ENCODE measurements around the gene PELI1. TPM values are rescaled to one million over a fixed set of nuclear protein-coding genes. Genes with fewer than 3 reads are reported as not detected.

Gene PELI1
- polyA plus RNA-seq, 1 donor from 2014 or later = 34.9 TPM

- no peak for TF ChIP-seq MXI1 (conservative IDR thresholded peaks at IDR 0.05; ENCODE audit: poor library complexity, severe bottlenecking)
- TF ChIP-seq RAD21 (conservative IDR thresholded peaks at IDR 0.05) = no peak
- TF ChIP-seq TAF1 (IDR thresholded peaks at IDR 0.05; ENCODE audit: low read depth) = no peak
- TF ChIP-seq SMC3 (conservative IDR thresholded peaks at IDR 0.05; ENCODE audit: poor library complexity) = no peak
- no peak for TF ChIP-seq POLR2AphosphoS5 (IDR thresholded peaks at IDR 0.05)
- TF ChIP-seq REST (IDR thresholded peaks at IDR 0.05; ENCODE audit: borderline replicate concordance) = no peak
- TF ChIP-seq EP300 (conservative IDR thresholded peaks at IDR 0.05; ENCODE audit: poor library complexity, severe bottlenecking) = no peak
- TF ChIP-seq CTCF (IDR thresholded peaks at IDR 0.05; ENCODE audit: poor library complexity, severe bottlenecking) = no peak
- no peak for TF ChIP-seq EZH2 (IDR thresholded peaks at IDR 0.05; ENCODE audit: borderline replicate concordance, insufficient read depth, low read length, poor library complexity, severe bottlenecking)
- Histone ChIP-seq H3K27ac (ENCODE audit: low read length) (no peak overlapping the region), H3K79me2 (replicated peaks; ENCODE audit: insufficient read depth, low read length) (no peaks in the 10 kb centered on the region), H4K20me1 (ENCODE audit: insufficient read depth) (no peaks in the 10 kb centered on the region), H2AFZ (ENCODE audit: low read depth, low read length) (no peak overlapping the region), H3K9me2 (ENCODE audit: insufficient read depth, low read length) (no peaks in the 10 kb centered on the region), H3K27me3 (ENCODE audit: insufficient read depth, low read depth, low read length) (no peaks in the 10 kb centered on the region), H3K36me3 (ENCODE audit: insufficient read depth, low read length) (no peaks in the 10 kb centered on the region), H3K9ac (ENCODE audit: low read length) (no peak overlapping the region), H3K4me3 (ENCODE audit: low read length) (no peak overlapping the region), H3K4me2 (ENCODE audit: low read length) (no peak overlapping the region), H3F3A (ENCODE audit: insufficient read depth, low read length, poor library complexity, severe bottlenecking) (no peaks in the 10 kb centered on the region), H3K9me3 (ENCODE audit: low read length) (no peaks in the 10 kb centered on the region)
These were observed 81.4 kb downstream of the PELI1 start for GRCh38 chr2:64062840-64063239.

GRCh38 chr2:64059270-64059669 lies 85.0 kb downstream of the PELI1 start:
- H4K20me1 ChIP-seq (ENCODE audit: insufficient read depth) = no peaks in the 10 kb centered on the region
- no peaks in the 10 kb centered on the region for H3F3A ChIP-seq (ENCODE audit: insufficient read depth, low read length, poor library complexity, severe bottlenecking)
- H3K9me3 ChIP-seq (ENCODE audit: low read length) = no peaks in the 10 kb centered on the region
- no peaks in the 10 kb centered on the region for H3K9me2 ChIP-seq (ENCODE audit: insufficient read depth, low read length)
- H3K27me3 ChIP-seq (ENCODE audit: insufficient read depth, low read depth, low read length) = no peaks in the 10 kb centered on the region
- TF ChIP-seq SMC3 (conservative IDR thresholded peaks at IDR 0.05; ENCODE audit: poor library complexity) (no peak), RAD21 (conservative IDR thresholded peaks at IDR 0.05) (no peak), CTCF (IDR thresholded peaks at IDR 0.05; ENCODE audit: poor library complexity, severe bottlenecking) (no peak), MXI1 (conservative IDR thresholded peaks at IDR 0.05; ENCODE audit: poor library complexity, severe bottlenecking) (no peak), TAF1 (IDR thresholded peaks at IDR 0.05; ENCODE audit: low read depth) (no peak), REST (IDR thresholded peaks at IDR 0.05; ENCODE audit: borderline replicate concordance) (no peak), EP300 (conservative IDR thresholded peaks at IDR 0.05; ENCODE audit: poor library complexity, severe bottlenecking) (no peak), EZH2 (IDR thresholded peaks at IDR 0.05; ENCODE audit: borderline replicate concordance, insufficient read depth, low read length, poor library complexity, severe bottlenecking) (no peak), POLR2AphosphoS5 (IDR thresholded peaks at IDR 0.05) (no peak)
- H3K9ac ChIP-seq (ENCODE audit: low read length) = no peak overlapping the region
- no peak overlapping the region for H3K4me3 ChIP-seq (ENCODE audit: low read length)
- no peaks in the 10 kb centered on the region for H3K79me2 ChIP-seq (replicated peaks; ENCODE audit: insufficient read depth, low read length)
- no peak overlapping the region for H2AFZ ChIP-seq (ENCODE audit: low read depth, low read length)
- no peak overlapping the region for H3K4me2 ChIP-seq (ENCODE audit: low read length)
- H3K36me3 ChIP-seq (ENCODE audit: insufficient read depth, low read length) = no peaks in the 10 kb centered on the region
- no peak overlapping the region for H3K27ac ChIP-seq (ENCODE audit: low read length)

Measured in neural cell (in vitro differentiated cells).